Right atrium auricular region (tissue), 2 donors: ENCODE measurements around the gene IVD. TPM values are rescaled to one million over a fixed set of nuclear protein-coding genes. Genes with fewer than 3 reads are reported as not detected.

Experiments
- DNase-seq: peaks from one replicate; pipeline ENCODE4 v3.0.0-alpha.2; 2019; ENCODE audit warnings: low spot score
- H3K27ac ChIP-seq, 2 donors: fragments of 200-600 bp; sonication (generic); 1 replicate in 1 of 2; 2 replicates in 1 of 2; pipeline ENCODE4 v1.5.1; 2016 to 2019
- H3K27me3 ChIP-seq, 2 donors: fragments of 200-600 bp; sonication (generic); one replicate each; pipeline versions ENCODE4 v1.5.1 to v1.6.0; 2017 to 2019
- H3K36me3 ChIP-seq: fragments of 200-600 bp; sonication (generic); one replicate; pipeline ENCODE4 v1.5.1; 2016
- H3K4me1 ChIP-seq, 2 donors: fragments of 200-600 bp; sonication (generic); one replicate each; pipeline versions ENCODE4 v1.5.1 to v1.6.0; 2017 to 2019
- H3K4me3 ChIP-seq, 2 donors: fragments of 200-600 bp; sonication (generic); 1 replicate in 1 of 2; 2 replicates in 1 of 2; pipeline ENCODE4 v1.5.1; 2017 to 2019; ENCODE audit warnings: mild to moderate bottlenecking in 1 of 2, moderate library complexity in 1 of 2
- H3K9me3 ChIP-seq, 2 donors: fragments of 200-600 bp; sonication (generic); one replicate each; pipeline ENCODE4 v1.5.1; 2019
- CTCF ChIP-seq, 2 donors: fragments of 200-600 bp; sonication (generic); IDR thresholded peaks; one replicate each; pipeline ENCODE4 v1.5.1; 2019; ENCODE audit warnings: antibody characterized with exemption in 2 of 2
- total RNA-seq, 2 donors: library from RNA; depleted of rRNA; stranded (reverse); fragments of >200 nt; gene quantifications; one replicate each; pipeline ENCODE4 v1.1.0, GENCODE V29; 2016

IVD gene
- total RNA-seq, 2 donors from 2014 or later, result 49.1 to 65.3 TPM

- no peaks in the 10 kb centered on the region for H3K9me3 ChIP-seq
- no peak for TF ChIP-seq CTCF (IDR thresholded peaks at IDR 0.05)
- no peaks in the 10 kb centered on the region for H3K27me3 ChIP-seq
- peak overlapping the region in 1 of 2 donors; percentile 67 for H3K27ac ChIP-seq
- no peak overlapping the region for H3K4me3 ChIP-seq
- H3K4me1 ChIP-seq, result peaks cover 0 to 30% of the 10 kb centered on the region in 2 donors
- DNase-seq, result no peak
- no peaks in the 10 kb centered on the region for H3K36me3 ChIP-seq
These were observed 25.0 kb upstream of the IVD start for GRCh38 chr15:40380636-40381035.

GRCh38 chr15:40381818-40382529 is 23.6 kb upstream of the IVD start:
- Histone ChIP-seq H3K27me3 (no peaks in the 10 kb centered on the region), H3K27ac (peak overlapping the region; percentile 2 to 75), H3K9me3 (no peaks in the 10 kb centered on the region), H3K36me3 (peaks cover 6% of the 10 kb centered on the region), H3K4me1 (peaks cover 0 to 30% of the 10 kb centered on the region in 2 donors), H3K4me3 (no peak overlapping the region)
- no peak for DNase-seq
- no peak for TF ChIP-seq CTCF (IDR thresholded peaks at IDR 0.05)

- peak in 1 of 2 donors; percentile 16 for TF ChIP-seq CTCF (IDR thresholded peaks at IDR 0.05)
- no peaks in the 10 kb centered on the region for H3K27me3 ChIP-seq
- H3K4me1 ChIP-seq, result peaks cover 0 to 30% of the 10 kb centered on the region in 2 donors
- peak within 1 kb of the TSS; percentile 65 to 88 for H3K4me3 ChIP-seq
- peak within 1 kb of the TSS; percentile 2 to 75 for H3K27ac ChIP-seq
- H3K9me3 ChIP-seq, result no peaks in the 10 kb centered on the region
- peak; percentile 94 for DNase-seq
- H3K36me3 ChIP-seq, result peaks cover 14% of the 10 kb centered on the region
These were observed 22.8 kb upstream of the IVD start, which contains the start of gene KNSTRN for GRCh38 chr15:40382580-40383456. KNSTRN (plus strand) TSS chr15:40382721; CDS start chr15:40382836, 115 bp downstream.

- Histone ChIP-seq H3K4me3 (no peak overlapping the region), H3K27ac (no peak overlapping the region), H3K9me3 (no peaks in the 10 kb centered on the region), H3K36me3 (peaks cover 14% of the 10 kb centered on the region), H3K27me3 (no peaks in the 10 kb centered on the region), H3K4me1 (peaks cover 0 to 16% of the 10 kb centered on the region in 2 donors)
- TF ChIP-seq CTCF (IDR thresholded peaks at IDR 0.05), result no peak
- no peak for DNase-seq
These were observed 19.1 kb upstream of the IVD start for GRCh38 chr15:40386480-40386879.

- DNase-seq, result no peak
- no peak overlapping the region for H3K4me3 ChIP-seq
- no peaks in the 10 kb centered on the region for H3K27me3 ChIP-seq
- no peaks in the 10 kb centered on the region for H3K4me1 ChIP-seq
- no peaks in the 10 kb centered on the region for H3K9me3 ChIP-seq
- no peak overlapping the region for H3K27ac ChIP-seq
- H3K36me3 ChIP-seq, result peaks cover 28% of the 10 kb centered on the region
- TF ChIP-seq CTCF (IDR thresholded peaks at IDR 0.05), result no peak
These were observed 16.4 kb upstream of the IVD start for GRCh38 chr15:40388941-40389823.
